Esophagus muscularis mucosa (tissue), 4 donors: ENCODE results near the gene ASMTL. TPM values are rescaled to one million over a fixed set of nuclear protein-coding genes. Genes with fewer than 3 reads are reported as not detected.

ENCODE experiments used
- DNase-seq: peaks from one replicate; pipeline ENCODE4 v3.0.0-alpha.2; 2017; ENCODE audit errors: extremely low spot score
- H3K27ac ChIP-seq, 4 donors: fragments of 200-600 bp; sonication (generic); replicated peaks in 1 of 4; 1 replicate in 3 of 4; 2 replicates in 1 of 4; pipeline ENCODE4 v1.5.1; 2016 to 2019; ENCODE audit warnings: mild to moderate bottlenecking in 1 of 4
- H3K27me3 ChIP-seq, 4 donors: fragments of 200-600 bp; sonication (generic); one replicate each; pipeline versions ENCODE4 v1.5.1 to v1.6.0; 2016 to 2019
- H3K36me3 ChIP-seq, 4 donors: fragments of 200-600 bp; sonication (generic); one replicate each; pipeline ENCODE4 v1.5.1; 2016 to 2019
- H3K4me1 ChIP-seq, 4 donors: fragments of 200-600 bp; sonication (generic); one replicate each; pipeline ENCODE4 v1.5.1; 2016 to 2019
- H3K4me3 ChIP-seq, 4 donors: fragments of 200-600 bp; sonication (generic); 1 replicate in 2 of 4; 2 replicates in 2 of 4; pipeline ENCODE4 v1.5.1; 2016 to 2019; ENCODE audit warnings: mild to moderate bottlenecking in 4 of 4, moderate library complexity in 1 of 4
- H3K9me3 ChIP-seq, 4 donors: fragments of 200-600 bp; sonication (generic); 1 replicate in 3 of 4; 2 replicates in 1 of 4; pipeline ENCODE4 v1.5.1; 2016 to 2019
- CTCF ChIP-seq, 3 experiments: fragments of 200-600 bp in 2 of 3; fragments of 450-650 bp in 1 of 3; sonication (generic) in 2 of 3; IDR thresholded peaks; one replicate each; pipeline ENCODE4 v1.5.1; 2017 to 2019; ENCODE audit warnings: antibody characterized with exemption in 3 of 3, mild to moderate bottlenecking in 2 of 3, moderate library complexity in 1 of 3
- EP300 ChIP-seq: sonication (generic); formaldehyde crosslinking; IDR thresholded peaks from one replicate; pipeline ENCODE4 v1.6.1; 2017; ENCODE audit warnings: antibody characterized with exemption
- POLR2A ChIP-seq: fragments of 450-650 bp; IDR thresholded peaks from one replicate; pipeline ENCODE4 v1.6.1; 2017; ENCODE audit warnings: antibody characterized with exemption, moderate library complexity, mild to moderate bottlenecking, low read depth
- POLR2AphosphoS5 ChIP-seq, 2 donors: sonication (generic); formaldehyde crosslinking; IDR thresholded peaks; one replicate each; pipeline ENCODE4 v1.6.1; 2017; ENCODE audit warnings: antibody characterized with exemption in 2 of 2
- WGBS: methylation state at CpG from one replicate; pipeline ENCODE4 v1.1.5; 2018; 5-methylcytosine and 5-hydroxymethylcytosine counted together
- intact Hi-C: fragments of 100-400 bp; cut with DNase I; formaldehyde crosslinking; loops from one replicate; pipeline ENCODE4 v1.15.1; 2023
- total RNA-seq, 4 donors: library from RNA; depleted of rRNA; stranded (reverse); fragments of >200 nt; gene quantifications; one replicate each; pipeline versions ENCODE4 v1.1.0 to v1.2.1, GENCODE V29; 2016

The ASMTL gene
- total RNA-seq, 4 donors from 2014 or later = 28.7 to 52.2 (median 32.8) TPM

- peaks cover 0 to 15% (median 7%) of the 10 kb centered on the region in 4 donors for H3K9me3 ChIP-seq
- peaks cover 25 to 75% (median 71%) of the 10 kb centered on the region in 4 donors for H3K36me3 ChIP-seq
- no peak overlapping the region for H3K4me3 ChIP-seq
- 70% methylated on average over 12 of the region's 14 CpGs for WGBS
- H3K27ac ChIP-seq = no peak overlapping the region
- H3K4me1 ChIP-seq = no peaks in the 10 kb centered on the region
- no peaks in the 10 kb centered on the region for H3K27me3 ChIP-seq
- TF ChIP-seq EP300 = no peak
- no peak for TF ChIP-seq POLR2A
- TF ChIP-seq POLR2AphosphoS5 (IDR thresholded peaks at IDR 0.05) = peak in 1 of 2 donors; percentile 7
- intact Hi-C loops = no loop called here
- DNase-seq = no peak
Observed at GRCh38 chrX:1416965-1417760, 35.5 kb downstream of the ASMTL start.

DNA sequence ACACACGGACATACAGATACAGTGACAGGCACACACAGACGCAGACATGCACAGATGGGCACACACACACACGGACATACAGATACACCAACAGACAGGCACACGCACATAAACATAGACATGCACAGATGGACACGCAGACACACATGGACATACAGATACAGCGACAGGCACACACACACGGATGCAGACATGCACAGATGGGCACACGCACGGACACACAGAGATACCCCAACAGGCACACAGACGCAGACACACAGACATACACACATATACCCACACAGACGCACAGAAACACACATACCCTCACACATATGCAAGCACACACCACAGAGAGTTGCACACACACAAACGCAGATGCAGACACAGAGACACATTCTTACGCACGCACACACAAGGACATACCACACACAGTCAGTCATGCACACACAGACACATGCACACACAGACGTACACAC is 36.4 kb downstream of the ASMTL start:
- intact Hi-C loops = no loop called here
- Histone ChIP-seq H3K4me3 (no peak overlapping the region), H3K9me3 (peaks cover 0 to 9% (median 7%) of the 10 kb centered on the region in 4 donors), H3K27me3 (no peaks in the 10 kb centered on the region), H3K36me3 (peaks cover 24 to 75% (median 71%) of the 10 kb centered on the region in 4 donors), H3K27ac (no peak overlapping the region), H3K4me1 (no peaks in the 10 kb centered on the region)
- 63% methylated on average over 8 of the region's 15 CpGs for WGBS
- DNase-seq = no peak
- TF ChIP-seq POLR2A (no peak), EP300 (no peak), CTCF (IDR thresholded peaks at IDR 0.05) (no peak), POLR2AphosphoS5 (IDR thresholded peaks at IDR 0.05) (no peak)

DNA sequence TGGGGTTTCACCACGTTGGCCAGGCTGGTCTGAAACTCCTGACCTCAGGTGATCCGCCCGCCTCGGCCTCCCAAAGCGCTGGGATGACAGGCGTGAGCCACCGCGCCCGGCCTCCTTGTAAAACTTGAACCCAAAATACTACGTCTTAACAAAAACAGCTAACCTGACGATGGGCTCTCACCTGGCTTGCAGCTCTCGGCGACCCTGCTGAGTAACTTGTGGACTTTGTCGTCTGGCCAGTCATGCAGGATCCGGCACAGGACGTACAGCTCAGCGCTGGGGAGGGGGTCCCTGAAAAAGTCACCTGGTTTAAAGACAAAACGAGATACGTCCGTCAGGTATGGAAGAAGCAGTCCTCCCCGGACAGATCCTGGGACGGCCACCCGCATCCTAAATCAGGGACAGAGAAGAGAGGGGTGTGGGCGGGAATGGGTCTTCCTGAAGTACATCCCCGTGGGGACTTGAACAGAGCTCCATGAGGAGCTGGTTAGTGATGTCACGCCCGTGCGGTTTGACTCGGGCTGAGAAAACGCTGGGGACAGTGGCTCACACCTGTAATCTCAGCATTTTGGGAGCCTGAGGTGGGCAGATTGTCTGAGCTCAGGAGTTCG is 40.1 kb downstream of the ASMTL start:
- Histone ChIP-seq H3K27ac (no peak overlapping the region), H3K4me3 (no peak overlapping the region), H3K4me1 (no peaks in the 10 kb centered on the region), H3K9me3 (no peaks in the 10 kb centered on the region), H3K27me3 (no peaks in the 10 kb centered on the region), H3K36me3 (peaks cover 18 to 55% (median 51%) of the 10 kb centered on the region in 4 donors)
- intact Hi-C loops = no loop called here
- no peak for TF ChIP-seq POLR2A
- no peak for TF ChIP-seq EP300
- no peak for TF ChIP-seq CTCF (IDR thresholded peaks at IDR 0.05)
- TF ChIP-seq POLR2AphosphoS5 (IDR thresholded peaks at IDR 0.05) = no peak
- no peak for DNase-seq
- 85% methylated on average over 29 of the region's 31 CpGs for WGBS

DNA sequence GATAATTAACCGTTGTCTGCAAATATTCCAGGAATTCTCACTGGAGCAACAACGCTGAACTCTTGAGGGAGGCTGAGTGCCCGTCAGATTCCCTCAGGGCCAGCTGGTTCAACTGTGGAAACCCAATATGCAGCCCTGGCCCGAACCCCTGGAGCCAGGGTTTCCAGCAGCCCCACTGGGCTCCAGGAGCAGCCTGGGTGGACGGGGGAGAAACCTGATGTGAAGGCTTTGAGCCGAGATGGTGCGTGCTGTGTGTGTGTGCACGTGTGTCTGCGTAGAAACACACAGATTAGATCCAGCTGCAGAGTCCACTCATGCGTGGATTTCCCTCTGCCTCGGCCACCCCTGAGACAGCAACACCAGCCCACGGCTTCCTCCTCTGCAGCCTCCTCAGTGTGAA is 41.4 kb downstream of the ASMTL start:
- WGBS = 72% methylated on average over 8 of the region's 12 CpGs
- no peak for DNase-seq
- intact Hi-C loops = no loop called here

More for the DNA sequence above, 41.4 kb downstream of the ASMTL start:
- Histone ChIP-seq H3K27ac (no peak overlapping the region), H3K4me1 (no peaks in the 10 kb centered on the region), H3K36me3 (peaks cover 28 to 66% (median 55%) of the 10 kb centered on the region in 4 donors), H3K27me3 (no peaks in the 10 kb centered on the region), H3K4me3 (no peak overlapping the region), H3K9me3 (no peaks in the 10 kb centered on the region)
- TF ChIP-seq CTCF (IDR thresholded peaks at IDR 0.05) = no peak
- no peak for TF ChIP-seq POLR2AphosphoS5 (IDR thresholded peaks at IDR 0.05)
- no peak for TF ChIP-seq POLR2A
- no peak for TF ChIP-seq EP300
